Activated T-helper 1 cell treated with Interleukin-2 at 50 U/mL for 16 hours (primary cell): Measurements from ENCODE around the gene NSMCE4A.
"Not testable (repeated sequence)": the region's sequence is repeated elsewhere in the genome, so short reads cannot be mapped to it uniquely, and the experiment has no call there.

Experiments
- DNase-seq: peaks from one replicate; pipeline ENCODE4 v3.0.0-alpha.2; 2020; ENCODE audit warnings: low read depth

The NSMCE4A gene

GRCh38 chr10:121935702-121936101, 39.3 kb downstream of the NSMCE4A start:
- DNase-seq = no peak

- DNase-seq = not testable (repeated sequence)
Measured at GRCh38 chr10:121930268-121931085, 44.5 kb downstream of the NSMCE4A start.

GRCh38 chr10:121929585-121930267, 45.3 kb downstream of the NSMCE4A start:
- DNase-seq = not testable (repeated sequence)

GRCh38 chr10:121928528-121928884, 46.5 kb downstream of the NSMCE4A start:
- no peak for DNase-seq

- DNase-seq = peak; percentile 72
Measured at GRCh38 chr10:121927841-121928527, 47.0 kb downstream of the NSMCE4A start, which contains the start of gene ATE1. Gene ATE1 (minus strand): TSS chr10:121928031. CDS start chr10:121927949, 82 bp downstream.

GRCh38 chr10:121927318-121927840, 47.6 kb downstream of the NSMCE4A start:
- DNase-seq = no peak

- no peak for DNase-seq
Measured at GRCh38 chr10:121926671-121927317, 48.2 kb downstream of the NSMCE4A start.

GRCh38 chr10:121926157-121926556, 48.9 kb downstream of the NSMCE4A start:
- no peak for DNase-seq

- DNase-seq = no peak
Measured at GRCh38 chr10:121921238-121921931, 53.6 kb downstream of the NSMCE4A start.

- no peak for DNase-seq
Measured at GRCh38 chr10:121919666-121920065, 55.4 kb downstream of the NSMCE4A start.

- not testable (repeated sequence) for DNase-seq
Measured at GRCh38 chr10:121918800-121919199, 56.2 kb downstream of the NSMCE4A start.

GRCh38 chr10:121914661-121915060, 60.4 kb downstream of the NSMCE4A start:
- no peak for DNase-seq

- DNase-seq = no peak
Measured at GRCh38 chr10:121911421-121911697, 63.7 kb downstream of the NSMCE4A start.

GRCh38 chr10:121910673-121911420, 64.2 kb downstream of the NSMCE4A start:
- no peak for DNase-seq
